Measurements from ENCODE around the gene HGS.
A peak's percentile ranks its signal among the peaks of the same experiment; 100 is the strongest.

Gene HGS

DNA sequence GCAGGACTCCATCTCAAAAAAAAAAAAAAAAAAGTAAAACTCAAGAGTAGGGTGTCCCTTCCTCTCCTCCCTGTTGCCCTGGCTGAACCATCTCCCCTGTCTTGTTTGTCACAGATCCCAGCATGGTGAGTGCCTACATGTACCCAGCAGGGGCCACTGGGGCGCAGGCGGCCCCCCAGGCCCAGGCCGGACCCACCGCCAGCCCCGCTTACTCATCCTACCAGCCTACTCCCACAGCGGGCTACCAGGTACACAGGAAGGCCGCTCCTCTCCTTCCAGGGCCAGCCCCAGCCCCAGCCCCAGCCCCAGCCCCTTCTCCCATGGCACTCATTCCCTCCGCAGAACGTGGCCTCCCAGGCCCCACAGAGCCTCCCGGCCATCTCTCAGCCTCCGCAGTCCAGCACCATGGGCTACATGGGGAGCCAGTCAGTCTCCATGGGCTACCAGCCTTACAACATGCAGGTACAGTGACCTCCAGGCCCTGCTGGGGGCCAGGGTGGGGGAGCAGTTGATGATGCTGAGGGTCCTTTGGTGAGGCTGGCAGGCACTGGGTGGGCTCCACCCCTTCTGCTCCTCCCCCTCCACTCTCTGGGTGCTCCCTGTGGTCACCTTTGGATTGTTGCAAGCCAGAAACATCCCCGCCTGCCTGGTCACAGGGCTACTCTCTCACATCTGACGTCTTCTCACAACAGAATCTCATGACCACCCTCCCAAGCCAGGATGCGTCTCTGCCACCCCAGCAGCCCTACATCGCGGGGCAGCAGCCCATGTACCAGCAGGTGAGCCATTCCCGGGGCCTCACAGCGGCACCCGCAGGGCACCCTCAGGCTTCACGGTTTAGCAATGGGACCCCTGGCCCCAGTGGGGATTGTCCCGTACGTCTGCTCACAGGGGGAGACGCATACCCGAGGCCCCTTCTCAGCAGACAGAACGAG is 16.8 kb downstream of the HGS start:
- no peak overlapping the region for H3K4me3 ChIP-seq (ENCODE audit: low read depth, low read length)
- DNase-seq (ENCODE audit: low read depth), result no peak

DNA sequence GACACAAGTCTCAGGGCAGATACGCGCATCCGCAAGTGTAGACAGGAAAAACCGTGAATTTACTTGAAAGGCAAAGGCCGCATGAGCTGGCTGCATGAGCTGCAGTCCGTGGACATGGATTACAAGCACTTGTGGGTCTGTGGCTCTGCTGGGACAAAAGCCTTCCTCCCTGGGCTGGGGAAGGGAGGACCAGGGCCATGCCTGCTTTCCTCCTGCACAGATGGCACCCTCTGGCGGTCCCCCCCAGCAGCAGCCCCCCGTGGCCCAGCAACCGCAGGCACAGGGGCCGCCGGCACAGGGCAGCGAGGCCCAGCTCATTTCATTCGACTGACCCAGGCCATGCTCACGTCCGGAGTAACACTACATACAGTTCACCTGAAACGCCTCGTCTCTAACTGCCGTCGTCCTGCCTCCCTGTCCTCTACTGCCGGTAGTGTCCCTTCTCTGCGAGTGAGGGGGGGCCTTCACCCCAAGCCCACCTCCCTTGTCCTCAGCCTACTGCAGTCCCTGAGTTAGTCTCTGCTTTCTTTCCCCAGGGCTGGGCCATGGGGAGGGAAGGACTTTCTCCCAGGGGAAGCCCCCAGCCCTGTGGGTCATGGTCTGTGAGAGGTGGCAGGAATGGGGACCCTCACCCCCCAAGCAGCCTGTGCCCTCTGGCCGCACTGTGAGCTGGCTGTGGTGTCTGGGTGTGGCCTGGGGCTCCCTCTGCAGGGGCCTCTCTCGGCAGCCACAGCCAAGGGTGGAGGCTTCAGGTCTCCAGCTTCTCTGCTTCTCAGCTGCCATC is 17.7 kb downstream of the HGS start:
- H3K4me3 ChIP-seq (ENCODE audit: low read depth, low read length), result peak overlapping the region; percentile 90
- no peak for DNase-seq (ENCODE audit: low read depth)

DNA sequence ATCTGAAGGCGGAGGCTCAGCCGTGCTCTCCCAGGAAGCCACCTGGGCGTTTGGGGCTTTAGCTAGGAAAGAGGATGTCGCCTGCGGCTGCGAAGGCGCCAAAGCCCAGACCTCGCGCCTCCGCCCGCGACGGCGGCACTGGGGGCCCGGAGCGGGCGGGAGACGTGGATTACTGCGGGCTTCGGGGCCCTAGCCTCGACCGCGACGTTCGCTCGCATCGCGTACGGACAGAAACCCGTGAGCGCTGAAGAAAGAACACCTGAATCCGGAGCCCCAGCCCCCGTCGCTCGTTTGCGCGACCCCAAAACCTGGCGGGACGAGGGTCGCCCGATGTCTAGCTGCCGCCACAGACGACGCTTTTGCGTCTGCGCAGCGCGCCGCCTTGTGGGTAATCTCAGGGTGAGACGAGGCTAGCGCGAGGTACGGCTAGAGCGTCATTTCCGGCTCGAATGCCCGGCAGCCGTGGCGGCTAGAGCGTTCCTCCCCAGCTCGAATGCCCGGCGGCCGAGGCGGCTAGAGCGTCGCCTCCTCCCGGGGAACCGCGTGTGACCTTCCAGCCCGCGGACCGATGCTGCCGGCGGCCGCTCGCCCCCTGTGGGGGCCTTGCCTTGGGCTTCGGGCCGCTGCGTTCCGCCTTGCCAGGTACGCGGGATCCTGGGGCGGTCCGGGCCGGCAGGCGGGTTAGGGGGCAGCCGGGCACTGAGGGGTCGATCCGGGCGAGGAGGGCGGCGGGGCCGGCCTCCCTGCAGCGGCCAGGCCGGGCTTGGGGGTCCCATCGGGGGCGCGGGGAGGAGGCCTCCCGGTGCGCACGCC is 19.3 kb downstream of the HGS start, which contains the start of gene MRPL12:
MRPL12 (plus strand) TSS at position 434 of the 813 bp plus-strand sequence; CDS start at position 569, 135 bp downstream.
- DNase-seq (ENCODE audit: low read depth), result peak; percentile 70

DNA sequence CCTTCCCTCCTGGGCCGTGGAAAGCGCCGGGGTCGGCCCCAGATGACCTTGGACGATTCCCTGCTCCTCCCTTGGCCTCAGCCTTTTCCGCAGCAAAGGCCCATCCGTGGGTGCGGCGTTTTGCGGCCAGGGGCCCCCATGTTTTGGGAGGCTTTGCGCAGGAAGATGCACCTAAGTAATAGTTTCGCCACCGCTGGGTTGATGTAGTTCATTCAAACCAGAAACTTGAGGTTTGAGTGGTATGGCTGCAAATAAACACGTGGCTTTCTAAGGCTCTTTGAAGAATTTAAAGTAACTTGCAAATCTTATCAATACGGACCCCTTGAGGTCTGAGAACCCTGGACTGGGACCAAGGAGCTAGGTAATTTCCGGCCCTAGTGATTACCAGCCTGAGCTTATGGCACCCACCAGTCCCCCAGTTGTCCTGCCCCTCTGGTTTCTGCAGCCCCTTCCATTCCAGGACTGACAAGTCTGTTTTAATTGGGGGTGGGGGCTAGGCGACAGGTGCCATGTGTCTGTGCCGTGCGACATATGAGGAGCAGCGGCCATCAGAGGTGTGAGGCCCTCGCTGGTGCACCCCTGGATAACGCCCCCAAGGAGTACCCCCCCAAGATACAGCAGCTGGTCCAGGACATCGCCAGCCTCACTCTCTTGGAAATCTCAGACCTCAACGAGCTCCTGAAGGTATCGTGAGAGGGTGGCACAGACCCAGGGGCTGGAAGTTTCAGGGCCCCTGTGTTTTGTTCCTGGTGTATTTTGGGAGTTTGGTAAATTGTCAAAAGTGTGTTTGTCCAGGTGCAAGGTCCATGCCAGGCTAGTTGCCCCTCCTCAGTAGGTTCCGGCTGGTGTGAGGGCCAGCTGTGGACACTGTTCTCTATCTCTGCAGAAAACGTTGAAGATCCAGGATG is 20.2 kb downstream of the HGS start:
- no peak for DNase-seq (ENCODE audit: low read depth)
- peak overlapping the region; percentile 90 for H3K4me3 ChIP-seq (ENCODE audit: low read depth, low read length)

More for the DNA sequence above, 19.3 kb downstream of the HGS start, which contains the start of gene MRPL12:
- H3K4me3 ChIP-seq (ENCODE audit: low read depth, low read length), result peak within 1 kb of the TSS; percentile 90

DNA sequence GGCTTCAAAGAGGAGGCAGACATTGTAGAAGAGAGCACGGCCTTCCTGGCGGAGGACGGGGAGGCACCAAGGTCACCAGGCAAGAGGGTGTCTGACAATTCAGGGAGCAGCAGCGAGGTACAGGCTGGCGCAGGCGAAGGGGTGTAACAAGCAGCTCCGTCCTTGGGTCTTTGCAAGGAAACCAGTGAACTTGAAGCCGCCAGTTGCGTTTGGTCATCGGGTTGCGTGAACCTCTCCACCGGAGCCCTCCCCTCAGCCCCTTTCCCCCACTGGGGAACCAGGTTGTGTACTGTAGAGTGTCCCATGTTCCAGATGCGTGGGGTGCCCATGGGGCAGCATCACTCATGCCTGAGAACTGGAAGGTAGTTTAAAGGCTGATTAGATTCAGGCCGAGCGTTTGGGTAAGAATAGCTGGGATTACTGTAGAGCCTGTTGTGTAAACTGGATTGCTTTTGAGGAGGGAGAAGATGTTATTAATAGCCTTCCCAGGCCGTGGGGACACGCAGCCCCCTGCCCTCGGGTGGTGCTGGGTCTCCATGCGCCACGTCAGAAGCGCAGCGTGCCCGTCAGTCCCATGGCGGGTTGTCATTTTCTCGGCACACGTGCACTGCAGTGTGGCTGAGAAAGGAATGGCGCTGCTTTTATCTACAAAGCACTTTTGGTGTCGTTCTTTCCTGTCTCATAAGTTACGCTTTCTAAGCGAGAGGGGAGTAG is 21.9 kb downstream of the HGS start:
- H3K4me3 ChIP-seq (ENCODE audit: low read depth, low read length), result no peak overlapping the region
- no peak for DNase-seq (ENCODE audit: low read depth)

DNA sequence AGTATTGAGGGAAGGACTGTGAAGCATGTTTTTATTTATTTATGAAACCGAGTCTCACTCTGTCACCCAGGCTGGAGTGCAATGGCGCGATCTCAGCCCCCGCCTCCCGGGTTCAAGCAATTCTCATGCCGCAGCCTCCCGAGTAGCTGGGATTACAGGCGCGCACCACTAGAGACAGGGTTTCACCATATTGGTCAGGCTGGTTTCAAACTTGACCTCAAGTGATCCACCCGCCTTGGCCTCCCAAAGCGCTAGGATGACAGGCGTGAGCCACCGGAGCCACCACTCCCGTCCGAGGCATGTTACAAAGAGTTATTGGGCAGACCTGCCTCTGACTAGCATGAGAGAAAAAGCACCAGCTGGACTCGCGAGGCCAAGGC is 22.4 kb downstream of the HGS start:
- no peak overlapping the region for H3K4me3 ChIP-seq (ENCODE audit: low read depth, low read length)
- DNase-seq (ENCODE audit: low read depth), result no peak

DNA sequence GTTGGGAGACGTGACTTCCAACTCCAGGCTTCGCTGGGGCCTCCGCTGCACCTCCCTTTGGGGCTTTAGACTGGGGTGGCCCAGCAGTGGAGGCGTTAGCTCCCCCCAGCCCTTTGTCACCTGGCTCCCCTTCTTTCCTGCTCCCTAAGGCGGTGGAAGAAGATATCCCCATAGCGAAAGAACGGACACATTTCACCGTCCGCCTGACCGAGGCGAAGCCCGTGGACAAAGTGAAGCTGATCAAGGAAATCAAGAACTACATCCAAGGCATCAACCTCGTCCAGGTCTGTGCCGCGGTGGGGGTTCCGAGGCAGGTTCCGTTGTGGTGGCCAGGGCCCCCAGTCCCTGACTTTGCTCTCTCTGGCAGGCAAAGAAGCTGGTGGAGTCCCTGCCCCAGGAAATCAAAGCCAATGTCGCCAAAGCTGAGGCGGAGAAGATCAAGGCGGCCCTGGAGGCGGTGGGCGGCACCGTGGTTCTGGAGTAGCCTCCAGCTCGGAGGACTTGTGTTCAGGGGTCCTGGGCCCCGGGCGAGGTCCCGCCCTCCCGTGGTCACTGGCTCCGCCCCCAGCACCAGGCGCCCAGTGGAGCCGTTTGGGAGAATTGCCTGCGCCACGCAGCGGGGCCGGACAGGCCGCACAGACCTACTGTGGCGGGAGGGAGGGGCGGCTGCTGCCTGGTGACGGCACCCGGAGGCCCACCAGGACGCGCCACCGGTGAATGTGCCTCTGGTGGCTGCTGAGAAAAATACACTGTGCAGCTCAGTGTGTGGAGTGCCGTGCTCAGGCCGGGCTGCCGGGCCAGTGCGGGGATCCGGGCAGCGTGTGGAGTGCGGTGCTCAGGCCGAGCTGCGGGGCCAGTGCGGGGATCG is 23.2 kb downstream of the HGS start:
- no peak for DNase-seq (ENCODE audit: low read depth)
- no peak overlapping the region for H3K4me3 ChIP-seq (ENCODE audit: low read depth, low read length)

DNA sequence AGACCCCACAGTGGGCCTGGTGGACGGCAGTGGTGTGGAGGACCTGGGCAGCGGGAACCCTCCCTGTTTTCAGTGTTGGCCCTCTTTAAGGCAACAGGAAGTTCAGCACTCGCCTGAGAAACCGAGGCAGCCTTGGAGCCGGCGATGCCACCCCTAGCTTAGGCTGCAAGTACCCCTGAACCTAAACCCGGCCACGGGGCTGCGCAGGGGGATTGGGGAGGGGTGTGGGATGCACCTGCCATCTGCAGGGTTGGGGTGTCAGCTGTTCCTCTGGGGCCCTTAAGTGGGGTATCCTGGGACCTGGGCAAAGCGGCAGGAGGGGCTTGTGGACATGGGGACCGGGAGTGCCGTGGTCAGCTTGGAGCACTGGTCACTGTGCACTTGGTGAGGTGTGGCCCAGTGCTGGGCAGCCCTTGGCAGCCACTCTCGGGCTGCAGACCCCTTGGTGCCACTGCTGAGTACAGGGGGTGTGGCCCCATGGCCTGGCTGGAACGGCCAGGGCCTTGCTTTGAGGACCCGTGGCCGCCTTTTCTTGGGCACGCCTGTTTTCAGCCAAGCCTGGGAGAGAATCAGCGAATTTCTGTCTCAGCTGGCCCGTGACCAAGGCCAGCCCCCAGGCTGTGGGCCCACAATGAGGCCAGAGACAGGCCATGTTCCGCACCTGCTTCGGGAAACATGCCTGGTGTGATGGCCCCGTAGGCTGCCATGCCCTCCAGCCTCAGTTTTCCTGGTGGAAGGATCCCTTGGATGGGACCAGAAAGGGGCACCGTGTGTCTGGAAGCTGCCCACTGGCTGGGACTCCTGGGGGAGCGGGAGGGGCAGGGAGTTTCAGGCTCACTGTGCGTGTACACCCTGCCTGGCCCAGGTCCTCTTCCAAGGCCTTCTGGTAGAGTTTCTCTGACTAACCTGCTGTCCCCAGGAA is 24.2 kb downstream of the HGS start:
- H3K4me3 ChIP-seq (ENCODE audit: low read depth, low read length), result no peak overlapping the region
- no peak for DNase-seq (ENCODE audit: low read depth)

DNA sequence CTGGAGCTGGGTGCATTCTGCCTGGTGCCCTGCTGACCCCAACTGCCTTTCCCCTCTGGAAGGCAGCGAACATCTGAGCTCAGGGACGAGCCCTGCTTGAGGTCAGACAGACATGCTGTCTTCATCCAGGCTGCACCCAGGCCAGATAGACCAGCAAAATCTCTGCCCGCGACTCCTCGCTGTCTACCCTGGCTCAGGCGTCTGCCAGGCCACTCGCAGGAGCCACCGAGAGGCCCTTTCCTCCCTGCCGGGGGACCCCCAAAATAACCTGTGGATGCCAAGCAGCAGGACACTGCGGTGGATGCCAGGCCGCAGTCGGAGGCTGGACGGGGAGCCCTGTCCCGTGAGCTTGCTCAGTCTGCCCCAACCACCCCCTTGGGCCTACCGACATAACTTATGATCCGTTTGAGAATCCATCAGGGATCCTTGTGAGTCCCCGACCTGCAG is 25.0 kb downstream of the HGS start:
- no peak overlapping the region for H3K4me3 ChIP-seq (ENCODE audit: low read depth, low read length)
- DNase-seq (ENCODE audit: low read depth), result no peak

DNA sequence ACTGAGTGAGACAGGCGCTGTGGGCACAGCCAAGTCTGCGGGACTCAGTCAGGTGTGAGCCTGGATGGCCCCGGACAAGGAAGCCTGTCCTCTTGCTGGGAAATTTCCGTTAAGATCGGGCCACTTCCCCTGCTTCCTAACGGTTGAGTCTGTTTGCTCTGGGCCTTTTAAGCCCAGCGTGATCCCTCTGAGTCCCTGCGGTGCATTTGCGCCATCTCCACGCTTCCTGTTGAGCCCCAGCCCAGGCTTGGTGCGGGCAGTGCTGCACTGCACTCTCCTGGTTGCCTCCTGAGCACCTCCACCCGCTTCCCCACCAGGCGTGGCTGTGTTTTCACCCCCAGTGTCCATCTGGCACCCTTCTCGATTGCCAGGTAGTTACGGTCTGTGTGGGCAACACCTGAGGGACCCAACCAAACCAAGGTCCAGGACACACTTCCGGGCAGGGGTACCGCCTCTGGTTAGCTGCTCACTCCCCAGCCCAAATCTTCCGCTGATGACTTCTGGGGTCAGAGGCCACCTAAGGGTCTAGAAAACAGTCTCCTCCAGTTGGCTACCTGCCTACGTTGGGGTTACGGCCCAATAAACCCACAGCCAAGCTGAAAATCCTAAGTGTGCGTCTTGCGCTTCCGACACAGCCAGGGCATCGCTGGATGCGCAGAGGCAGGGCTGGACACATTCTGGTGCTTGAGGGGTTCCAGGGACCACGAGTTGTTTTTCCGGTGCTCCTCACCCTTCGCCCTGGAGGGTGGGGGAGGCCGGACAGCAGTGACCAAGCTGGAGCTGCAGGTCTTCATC is 26.9 kb downstream of the HGS start:
- no peak for DNase-seq (ENCODE audit: low read depth)
- no peak overlapping the region for H3K4me3 ChIP-seq (ENCODE audit: low read depth, low read length)

DNA sequence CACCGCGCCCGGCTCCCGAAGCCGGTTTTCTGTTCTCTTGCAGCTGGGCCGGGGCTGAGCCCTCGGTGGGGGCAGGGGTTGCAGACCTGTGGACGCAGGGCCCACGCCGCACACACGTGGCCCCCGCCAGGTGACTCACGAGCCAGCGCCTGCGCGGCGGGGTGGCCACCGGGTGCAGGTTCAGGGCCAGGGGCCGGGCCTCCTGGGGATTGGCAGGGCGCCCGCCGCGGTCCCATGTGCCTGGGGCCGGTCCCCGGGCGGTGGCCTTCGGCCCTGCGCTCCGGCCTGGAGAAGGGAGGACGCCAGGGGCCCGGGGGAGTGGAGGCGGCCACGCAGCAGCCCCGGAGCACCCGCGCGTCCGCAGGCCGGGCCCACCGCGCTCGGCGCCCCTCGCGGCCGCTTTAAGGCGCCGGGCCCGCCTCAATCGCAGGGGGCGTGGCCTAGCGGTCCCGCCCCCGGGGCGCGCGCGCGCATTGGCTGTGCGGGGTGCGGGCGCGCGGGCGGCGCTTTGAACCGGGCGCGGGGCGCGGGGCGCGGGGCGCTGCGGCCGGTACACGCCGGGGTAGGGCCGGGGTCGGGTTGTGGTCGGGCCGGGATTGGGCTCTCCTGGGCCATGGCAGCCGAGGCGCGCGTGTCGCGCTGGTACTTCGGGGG is 28.1 kb downstream of the HGS start, which contains the start of gene SLC25A10:
SLC25A10 (plus strand) TSS at position 471 of the 654 bp plus-strand sequence; CDS start at position 614, 143 bp downstream.
- no peak for DNase-seq (ENCODE audit: low read depth)
- peak within 1 kb of the TSS; percentile 64 for H3K4me3 ChIP-seq (ENCODE audit: low read depth, low read length)

DNA sequence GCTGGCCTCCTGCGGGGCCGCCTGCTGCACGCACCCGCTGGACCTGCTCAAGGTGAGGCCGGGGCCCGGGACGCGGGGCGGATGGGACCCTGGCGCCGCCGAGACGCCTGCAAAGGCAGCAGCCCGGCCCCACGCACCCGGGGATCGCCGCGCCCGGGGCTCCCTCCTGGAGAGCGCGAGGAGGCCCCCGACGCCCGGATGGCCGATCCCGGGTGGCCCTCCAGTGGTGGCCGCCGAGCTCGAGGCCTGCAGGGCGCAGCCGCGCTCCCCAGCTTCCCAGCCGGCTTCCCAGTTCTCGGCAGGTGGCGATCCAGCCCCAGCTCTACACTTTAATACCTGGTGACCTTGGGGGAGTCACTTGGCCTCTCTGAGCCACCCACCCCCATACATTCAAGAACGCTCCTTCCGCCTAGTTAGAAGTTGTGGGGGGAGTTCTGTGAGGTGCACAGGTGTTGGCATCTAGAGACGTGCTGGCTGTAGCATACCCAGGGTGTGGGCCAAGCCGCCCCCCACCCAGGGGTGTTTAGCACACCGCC is 28.7 kb downstream of the HGS start:
- DNase-seq (ENCODE audit: low read depth), result no peak
- peak overlapping the region; percentile 64 for H3K4me3 ChIP-seq (ENCODE audit: low read depth, low read length)

DNA sequence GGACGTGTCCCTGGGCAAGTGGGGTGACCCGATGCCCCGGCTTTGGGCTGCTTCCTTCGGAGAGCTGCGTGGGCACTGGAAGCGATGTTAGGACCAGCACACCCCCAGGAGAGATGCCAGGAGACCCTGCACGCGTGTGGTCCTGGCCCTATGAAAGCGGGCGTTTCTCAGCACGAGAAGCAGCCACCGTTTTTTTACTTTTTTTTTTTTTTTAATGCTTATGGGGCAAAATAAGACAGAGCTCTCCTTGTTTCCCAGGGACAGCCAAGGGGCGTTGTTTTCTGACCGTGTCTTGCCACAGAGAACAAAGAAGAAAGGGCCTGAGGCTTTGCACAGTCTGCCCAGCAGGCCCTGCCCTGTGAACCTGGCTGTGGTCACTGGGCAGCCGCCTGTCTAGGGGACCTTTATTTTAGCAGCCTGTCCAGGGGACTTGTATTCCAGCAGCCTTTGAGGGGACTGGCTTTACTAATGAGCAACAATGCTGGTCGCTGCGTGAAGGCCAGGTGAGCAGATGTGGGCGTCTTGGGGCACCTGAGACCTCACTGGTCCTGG is 29.3 kb downstream of the HGS start:
- peak overlapping the region; percentile 64 for H3K4me3 ChIP-seq (ENCODE audit: low read depth, low read length)
- DNase-seq (ENCODE audit: low read depth), result no peak

Measured in skeletal muscle cell (primary cell).